ENCODE data around the gene NXPH3.
"Not testable (repeated sequence)": the region's sequence is repeated elsewhere in the genome, so short reads cannot be mapped to it uniquely, and the experiment has no call there.

The NXPH3 gene

GRCh38 chr17:49575679-49576087, at the start of gene NXPH3:
Gene NXPH3, plus strand, starts transcription at chr17:49575871. Its CDS starts 349 bp downstream, at chr17:49576220.
- DNase-seq (ENCODE audit: low read depth in 2 of 2), result peak; percentile 66 to 67

GRCh38 chr17:49527927-49528651, 47.6 kb upstream of the NXPH3 start:
- DNase-seq (ENCODE audit: low read depth in 2 of 2), result no peak

- no peak for DNase-seq (ENCODE audit: low read depth in 2 of 2)
Observed at GRCh38 chr17:49528966-49529365, 46.7 kb upstream of the NXPH3 start.

GRCh38 chr17:49530118-49530517, 45.6 kb upstream of the NXPH3 start:
- DNase-seq (ENCODE audit: low read depth in 2 of 2), result no peak

GRCh38 chr17:49543860-49544259, 31.8 kb upstream of the NXPH3 start:
- no peak for DNase-seq (ENCODE audit: low read depth in 2 of 2)

- DNase-seq (ENCODE audit: low read depth in 2 of 2), result no peak
Observed at GRCh38 chr17:49545007-49545660, 30.5 kb upstream of the NXPH3 start.

GRCh38 chr17:49545806-49546545, 29.7 kb upstream of the NXPH3 start:
- no peak for DNase-seq (ENCODE audit: low read depth in 2 of 2)

- DNase-seq (ENCODE audit: low read depth in 2 of 2), result no peak
Observed at GRCh38 chr17:49546546-49547535, 28.8 kb upstream of the NXPH3 start.

- no peak for DNase-seq (ENCODE audit: low read depth in 2 of 2)
Observed at GRCh38 chr17:49547566-49547965, 28.1 kb upstream of the NXPH3 start.

GRCh38 chr17:49548051-49548505, 27.6 kb upstream of the NXPH3 start:
- no peak for DNase-seq (ENCODE audit: low read depth in 2 of 2)

GRCh38 chr17:49548506-49549310, 27.0 kb upstream of the NXPH3 start:
- no peak for DNase-seq (ENCODE audit: low read depth in 2 of 2)

- DNase-seq (ENCODE audit: low read depth in 2 of 2), result no peak
Observed at GRCh38 chr17:49549311-49549605, 26.4 kb upstream of the NXPH3 start.

- DNase-seq (ENCODE audit: low read depth in 2 of 2), result no peak
Observed at GRCh38 chr17:49549691-49550678, 25.7 kb upstream of the NXPH3 start.

GRCh38 chr17:49550764-49551163, 24.9 kb upstream of the NXPH3 start:
- DNase-seq (ENCODE audit: low read depth in 2 of 2), result not testable (repeated sequence)

- DNase-seq (ENCODE audit: low read depth in 2 of 2), result no peak
Observed at GRCh38 chr17:49551221-49552069, 24.2 kb upstream of the NXPH3 start.

GRCh38 chr17:49552070-49552751, 23.5 kb upstream of the NXPH3 start:
- no peak for DNase-seq (ENCODE audit: low read depth in 2 of 2)

GRCh38 chr17:49553676-49554335, 21.9 kb upstream of the NXPH3 start:
- DNase-seq (ENCODE audit: low read depth in 2 of 2), result no peak

All from stimulated activated CD8-positive, alpha-beta memory T cell treated with anti-CD3 and anti-CD28 coated beads, Interleukin-2, amount 100 ng/mL, for 48 hours (primary cell).